K562 (cell line): ENCODE measurements around the gene TP53BP2. TPM values are rescaled to one million over a fixed set of nuclear protein-coding genes. Genes with fewer than 3 reads are reported as not detected.

Experiments
- CHD4 ChIP-seq: fragments of 200-600 bp; sonication (generic); IDR thresholded peaks from 3 replicates; pipeline ENCODE4 v1.6.1; 2012; ENCODE audit warnings: low read depth, mild to moderate bottlenecking, mixed read lengths, low read length, inconsistent platforms; ENCODE audit not compliant: insufficient read depth, insufficient replicate concordance, poor library complexity, severe bottlenecking
- FOXK1 ChIP-seq: sonication (generic); formaldehyde crosslinking; IDR thresholded peaks from 2 replicates; pipeline ENCODE4 v1.8.0; 2022; ENCODE audit warnings: missing genetic modification reagents, mild to moderate bottlenecking, borderline replicate concordance
- PML ChIP-seq: IDR thresholded peaks from 2 replicates; pipeline ENCODE4 v1.6.1; 2012; ENCODE audit warnings: low read length, inconsistent platforms
- SMAD1 ChIP-seq: fragments of 150-350 bp; IDR thresholded peaks from 2 replicates; pipeline ENCODE4 v1.6.1; 2014; ENCODE audit warnings: low read length, low read depth; ENCODE audit not compliant: partially characterized antibody
- STAT5A ChIP-seq: IDR thresholded peaks from 2 replicates; pipeline ENCODE4 v1.6.1; 2012; ENCODE audit warnings: low read length, inconsistent platforms, borderline replicate concordance
- ZBTB40 ChIP-seq, 2 experiments: fragments of 450-650 bp in 1 of 2; sonication (generic) in 1 of 2; formaldehyde crosslinking in 1 of 2; IDR thresholded peaks; 2 replicates each; pipeline versions ENCODE4 v1.7.1 to v1.9.0; 2016 to 2022; ENCODE audit warnings: inconsistent platforms in 1 of 2, mild to moderate bottlenecking in 1 of 2, missing genetic modification reagents in 1 of 2
- ZNF511 ChIP-seq: sonication (generic); formaldehyde crosslinking; IDR thresholded peaks from 2 replicates; pipeline ENCODE4 v1.8.0; 2022; ENCODE audit warnings: mild to moderate bottlenecking, missing genetic modification reagents
- polyA plus RNA-seq, 8 experiments: library from polyadenylated mRNA; depleted of rRNA in 4 of 8; stranded (reverse) in 5 of 8; unstranded in 3 of 8; fragments of >200 nt; fragmentation: Nextera tagmentation in 2 of 8; fragmentation: Illumina TruSeq in 1 of 8; extraction: Ambion mirVana in 2 of 8; extraction: Trizol in 1 of 8; gene quantifications; 2 replicates each; pipeline versions ENCODE4 v1.2.1 to v1.2.3, GENCODE V29; 2011 to 2014; ENCODE audit warnings: inconsistent platforms in 1 of 8, missing spikeins in 1 of 8
- total RNA-seq, 7 experiments: library from RNA; depleted of rRNA in 6 of 7; stranded (reverse); fragments of >200 nt in 6 of 7; fragmentation: Illumina TruSeq in 2 of 7; extraction: Trizol in 2 of 7; gene quantifications; 2 replicates each; pipeline versions ENCODE4 v1.2.1 to v1.2.3, GENCODE V29; 2011 to 2021; ENCODE audit warnings: low replicate concordance in 1 of 7
- TF ChIP-seq, protein P1 (sequence below), 2 experiments: fragments of 450-650 bp in 1 of 2; sonication (generic) in 1 of 2; formaldehyde crosslinking in 1 of 2; IDR thresholded peaks in 1 of 2; conservative IDR thresholded peaks in 1 of 2; 2 replicates each; pipeline versions ENCODE4 v1.6.1 to v1.8.1; 2016 to 2023; ENCODE audit warnings: mild to moderate bottlenecking in 2 of 2, moderate library complexity in 2 of 2, inconsistent platforms in 1 of 2, missing genetic modification reagents in 1 of 2

The TP53BP2 gene
- total and polyA plus RNA-seq, 9 of the 15 experiments (the other 6 are each of a cell fraction or from before 2014, with no cell fraction given): 17.0 to 69.6 (median 40.1) TPM

GRCh38 chr1:223748773-223749733 lies 96.7 kb downstream of the TP53BP2 start (continued):
- TF ChIP-seq ZBTB40 (IDR thresholded peaks at IDR 0.05): no peak
- TF ChIP-seq ZBTB40 (CRISPR knock-in tag; IDR thresholded peaks at IDR 0.05): no peak
- no peak for TF ChIP-seq FOXK1
- TF ChIP-seq ZNF511: no peak
- TF ChIP-seq, protein P1, sequence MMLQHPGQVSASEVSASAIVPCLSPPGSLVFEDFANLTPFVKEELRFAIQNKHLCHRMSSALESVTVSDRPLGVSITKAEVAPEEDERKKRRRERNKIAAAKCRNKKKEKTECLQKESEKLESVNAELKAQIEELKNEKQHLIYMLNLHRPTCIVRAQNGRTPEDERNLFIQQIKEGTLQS (IDR thresholded peaks at IDR 0.05): no peak
- TF ChIP-seq, protein P1 (CRISPR knock-in tag; conservative IDR thresholded peaks at IDR 0.05): peak; percentile 58; the same call in 1 of the 2 replicates
- TF ChIP-seq STAT5A: no peak
- TF ChIP-seq PML: no peak
- no peak for TF ChIP-seq CHD4
- peak; percentile 38 for TF ChIP-seq SMAD1
